ENCODE measurements around the gene CPLX4.

Gene CPLX4

DNA sequence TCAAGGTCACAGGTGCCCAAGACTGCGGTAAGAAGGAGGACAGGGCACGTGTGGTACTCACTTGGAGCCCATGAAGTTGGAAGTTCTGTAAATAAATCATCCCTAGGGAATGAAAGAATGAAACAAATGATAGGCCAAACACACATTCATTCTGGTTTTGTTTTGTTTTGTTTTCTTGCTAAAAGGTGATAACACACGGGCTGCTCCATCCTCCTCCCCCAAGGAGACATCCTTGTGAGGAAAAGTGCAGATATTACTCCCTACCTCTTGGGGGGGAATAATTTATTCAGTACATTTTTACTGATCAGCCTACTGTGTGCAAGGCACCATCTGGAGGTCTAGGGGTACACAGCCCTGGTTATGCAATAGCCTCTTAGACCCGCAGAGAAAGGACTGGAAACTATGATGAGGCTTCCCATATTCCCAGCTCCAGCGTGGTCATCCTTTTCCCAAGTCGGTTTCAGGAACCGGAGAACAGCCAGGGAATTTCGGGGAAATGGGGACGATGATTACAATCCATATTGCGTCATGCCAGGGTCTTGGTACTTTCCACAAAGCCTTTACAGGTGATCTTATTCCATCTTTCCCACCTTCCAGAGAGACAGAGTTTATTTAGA lies 51.5 kb downstream of the CPLX4 start:
- Histone ChIP-seq H2AFZ (no peak overlapping the region), H3K4me2 (ENCODE audit: low read length) (no peak overlapping the region), H3K9me3 (ENCODE audit: control insufficient read depth, low read length) (no peaks in the 10 kb centered on the region), H3K79me2 (no peaks in the 10 kb centered on the region), H3K4me1 (no peaks in the 10 kb centered on the region), H3K27me3 (ENCODE audit: control insufficient read depth, insufficient read depth, low read length) (peaks cover 15% of the 10 kb centered on the region), H3K36me3 (ENCODE audit: control insufficient read depth, insufficient read depth, low read length) (no peaks in the 10 kb centered on the region), H3K27ac (no peak overlapping the region), H3K4me3 (ENCODE audit: low read depth, low read length) (no peak overlapping the region), H3K9ac (no peak overlapping the region)
- TF ChIP-seq, protein P1, sequence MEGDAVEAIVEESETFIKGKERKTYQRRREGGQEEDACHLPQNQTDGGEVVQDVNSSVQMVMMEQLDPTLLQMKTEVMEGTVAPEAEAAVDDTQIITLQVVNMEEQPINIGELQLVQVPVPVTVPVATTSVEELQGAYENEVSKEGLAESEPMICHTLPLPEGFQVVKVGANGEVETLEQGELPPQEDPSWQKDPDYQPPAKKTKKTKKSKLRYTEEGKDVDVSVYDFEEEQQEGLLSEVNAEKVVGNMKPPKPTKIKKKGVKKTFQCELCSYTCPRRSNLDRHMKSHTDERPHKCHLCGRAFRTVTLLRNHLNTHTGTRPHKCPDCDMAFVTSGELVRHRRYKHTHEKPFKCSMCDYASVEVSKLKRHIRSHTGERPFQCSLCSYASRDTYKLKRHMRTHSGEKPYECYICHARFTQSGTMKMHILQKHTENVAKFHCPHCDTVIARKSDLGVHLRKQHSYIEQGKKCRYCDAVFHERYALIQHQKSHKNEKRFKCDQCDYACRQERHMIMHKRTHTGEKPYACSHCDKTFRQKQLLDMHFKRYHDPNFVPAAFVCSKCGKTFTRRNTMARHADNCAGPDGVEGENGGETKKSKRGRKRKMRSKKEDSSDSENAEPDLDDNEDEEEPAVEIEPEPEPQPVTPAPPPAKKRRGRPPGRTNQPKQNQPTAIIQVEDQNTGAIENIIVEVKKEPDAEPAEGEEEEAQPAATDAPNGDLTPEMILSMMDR (IDR thresholded peaks at IDR 0.05) = no peak

DNA sequence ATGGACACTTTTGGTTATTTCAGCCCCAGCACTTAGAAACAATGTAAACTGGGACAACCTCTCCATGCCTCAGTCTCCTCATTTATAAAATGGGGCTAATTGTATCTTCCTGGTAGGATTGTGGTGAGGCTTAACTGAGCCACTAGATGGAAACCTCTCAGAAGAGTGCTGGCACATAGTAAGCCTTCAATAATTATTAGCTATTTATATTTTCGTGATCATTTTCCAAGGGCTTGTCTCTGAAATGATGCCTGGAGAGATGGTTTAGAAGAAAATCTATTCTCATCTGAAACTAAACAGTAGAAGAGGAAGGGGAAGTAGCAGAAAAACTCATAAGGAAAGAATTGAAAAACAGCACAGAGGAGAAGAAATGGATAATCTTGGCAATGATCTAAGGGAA lies 52.0 kb downstream of the CPLX4 start:
- Histone ChIP-seq H3K4me1 (no peaks in the 10 kb centered on the region), H3K27ac (no peak overlapping the region), H3K27me3 (ENCODE audit: control insufficient read depth, insufficient read depth, low read length) (peaks cover 13% of the 10 kb centered on the region), H3K4me3 (ENCODE audit: low read depth, low read length) (no peak overlapping the region), H3K4me2 (ENCODE audit: low read length) (no peak overlapping the region), H3K9me3 (ENCODE audit: control insufficient read depth, low read length) (no peaks in the 10 kb centered on the region), H3K9ac (no peak overlapping the region), H3K79me2 (no peaks in the 10 kb centered on the region), H2AFZ (no peak overlapping the region), H3K36me3 (ENCODE audit: control insufficient read depth, insufficient read depth, low read length) (no peaks in the 10 kb centered on the region)
- TF ChIP-seq, protein P1 (IDR thresholded peaks at IDR 0.05) = no peak

DNA sequence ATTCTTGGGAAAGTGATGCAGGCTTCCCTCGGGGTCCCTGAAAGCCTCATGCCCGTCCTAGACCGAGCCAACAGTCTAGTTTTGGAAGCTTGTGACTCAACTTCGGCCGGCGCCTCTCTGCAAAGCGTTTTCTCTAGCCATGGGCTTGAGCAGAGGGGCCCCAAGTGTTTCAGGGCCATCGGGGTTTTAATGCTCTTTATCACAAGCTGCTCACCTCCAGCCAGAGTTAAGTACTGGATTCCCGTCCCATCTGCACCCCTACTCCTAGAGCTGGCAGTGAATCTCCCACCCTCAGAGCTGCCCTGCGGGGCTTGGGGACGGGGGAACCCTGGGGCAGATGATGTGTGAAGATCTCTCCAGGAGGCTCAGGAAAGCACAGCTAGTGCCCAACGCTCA lies 52.5 kb downstream of the CPLX4 start:
- Histone ChIP-seq H3K4me1 (no peaks in the 10 kb centered on the region), H3K4me2 (ENCODE audit: low read length) (no peak overlapping the region), H3K79me2 (no peaks in the 10 kb centered on the region), H3K4me3 (ENCODE audit: low read depth, low read length) (no peak overlapping the region), H3K36me3 (ENCODE audit: control insufficient read depth, insufficient read depth, low read length) (no peaks in the 10 kb centered on the region), H3K27me3 (ENCODE audit: control insufficient read depth, insufficient read depth, low read length) (peaks cover 10% of the 10 kb centered on the region), H3K9ac (no peak overlapping the region), H2AFZ (no peak overlapping the region), H3K9me3 (ENCODE audit: control insufficient read depth, low read length) (no peaks in the 10 kb centered on the region), H3K27ac (no peak overlapping the region)
- TF ChIP-seq, protein P1 (IDR thresholded peaks at IDR 0.05) = no peak

DNA sequence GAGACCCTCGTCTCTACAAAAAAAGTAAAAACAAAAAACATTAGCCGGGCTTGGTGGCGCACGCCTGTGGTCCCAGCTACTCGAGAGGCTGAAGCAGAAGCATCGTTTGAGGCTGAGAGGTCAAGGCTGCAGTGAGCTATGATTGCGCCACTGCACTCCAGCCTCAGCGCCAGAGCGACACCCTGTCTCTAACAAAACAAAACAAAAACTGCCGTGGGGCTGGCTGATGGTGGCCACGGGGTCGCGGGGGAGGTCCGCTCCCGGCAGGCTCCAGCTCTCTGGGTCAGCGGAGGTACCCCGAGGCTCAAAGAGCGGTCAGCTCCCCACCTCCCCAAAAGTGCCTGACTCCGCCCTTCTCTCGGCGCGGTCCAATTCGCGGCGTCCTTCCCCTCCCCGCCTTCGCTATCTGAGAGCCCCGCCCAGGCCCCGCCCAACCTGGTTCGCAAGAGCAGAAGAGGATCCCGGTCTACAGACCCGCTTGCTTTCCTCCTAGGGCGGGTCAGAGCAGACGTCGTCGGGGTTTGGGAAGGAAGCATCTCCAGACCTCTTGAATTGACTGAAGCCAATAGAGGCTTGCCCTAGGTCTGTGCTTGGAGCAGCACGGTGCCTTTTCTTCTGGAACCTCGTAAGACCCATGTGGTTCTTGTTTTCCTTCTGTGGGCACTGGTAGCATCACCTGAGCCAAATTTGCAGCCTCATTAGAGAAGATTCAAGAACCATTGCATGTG lies 53.0 kb downstream of the CPLX4 start:
- H3K9me3 ChIP-seq (ENCODE audit: control insufficient read depth, low read length) = no peaks in the 10 kb centered on the region
- TF ChIP-seq, protein P1 (IDR thresholded peaks at IDR 0.05) = no peak
- H3K27ac ChIP-seq = no peak overlapping the region
- peaks cover 5% of the 10 kb centered on the region for H3K27me3 ChIP-seq (ENCODE audit: control insufficient read depth, insufficient read depth, low read length)
- no peak overlapping the region for H2AFZ ChIP-seq
- no peak overlapping the region for H3K9ac ChIP-seq
- no peaks in the 10 kb centered on the region for H3K79me2 ChIP-seq
- H3K4me2 ChIP-seq (ENCODE audit: low read length) = peak overlapping the region; percentile 44
- no peaks in the 10 kb centered on the region for H3K36me3 ChIP-seq (ENCODE audit: control insufficient read depth, insufficient read depth, low read length)
- H3K4me3 ChIP-seq (ENCODE audit: low read depth, low read length) = peak overlapping the region; percentile 14
- no peaks in the 10 kb centered on the region for H3K4me1 ChIP-seq

All from parathyroid adenoma (tissue), 2 donors.